Measurements from ENCODE around the gene CETP. TPM values are rescaled to one million over a fixed set of nuclear protein-coding genes. Genes with fewer than 3 reads are reported as not detected.

CETP gene
- total RNA-seq, 1 donor from 2014 or later, result 3.1 TPM

DNA sequence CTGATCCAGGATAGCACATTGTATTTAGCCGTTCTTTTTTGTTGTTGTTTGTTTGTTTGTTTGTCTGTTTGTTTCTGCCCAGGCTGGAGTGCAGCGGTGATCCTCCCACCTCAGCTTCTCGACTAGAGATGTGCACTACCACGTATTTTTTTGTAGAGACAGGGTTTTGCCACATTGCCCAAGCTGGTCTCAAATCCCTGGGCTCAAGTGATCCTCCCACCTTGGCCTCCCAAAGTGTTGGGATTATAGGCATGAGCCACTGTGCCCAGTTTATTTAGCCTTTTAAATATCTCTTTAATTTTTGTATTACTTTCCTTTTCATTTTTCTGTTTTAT, 18.4 kb downstream of the CETP start:
- Histone ChIP-seq H3K9ac (ENCODE audit: low read depth in 1 of 3, low read length in 3 of 3) (no peak overlapping the region), H3K36me3 (ENCODE audit: control insufficient read depth in 3 of 3, insufficient read depth in 3 of 3, low read length in 3 of 3) (no peaks in the 10 kb centered on the region), H3K4me1 (ENCODE audit: control insufficient read depth in 3 of 3, insufficient read depth in 3 of 3, low read length in 3 of 3) (peaks cover 4 to 11% (median 11%) of the 10 kb centered on the region in 3 donors), H3K4me3 (ENCODE audit: low read length in 3 of 3) (no peak overlapping the region), H3K27ac (ENCODE audit: low read depth, low read length) (no peak overlapping the region), H3K9me3 (ENCODE audit: control insufficient read depth in 3 of 3, low read length in 3 of 3) (no peaks in the 10 kb centered on the region), H3K27me3 (ENCODE audit: control insufficient read depth in 3 of 3, insufficient read depth in 3 of 3, low read length in 3 of 3) (no peaks in the 10 kb centered on the region)

DNA sequence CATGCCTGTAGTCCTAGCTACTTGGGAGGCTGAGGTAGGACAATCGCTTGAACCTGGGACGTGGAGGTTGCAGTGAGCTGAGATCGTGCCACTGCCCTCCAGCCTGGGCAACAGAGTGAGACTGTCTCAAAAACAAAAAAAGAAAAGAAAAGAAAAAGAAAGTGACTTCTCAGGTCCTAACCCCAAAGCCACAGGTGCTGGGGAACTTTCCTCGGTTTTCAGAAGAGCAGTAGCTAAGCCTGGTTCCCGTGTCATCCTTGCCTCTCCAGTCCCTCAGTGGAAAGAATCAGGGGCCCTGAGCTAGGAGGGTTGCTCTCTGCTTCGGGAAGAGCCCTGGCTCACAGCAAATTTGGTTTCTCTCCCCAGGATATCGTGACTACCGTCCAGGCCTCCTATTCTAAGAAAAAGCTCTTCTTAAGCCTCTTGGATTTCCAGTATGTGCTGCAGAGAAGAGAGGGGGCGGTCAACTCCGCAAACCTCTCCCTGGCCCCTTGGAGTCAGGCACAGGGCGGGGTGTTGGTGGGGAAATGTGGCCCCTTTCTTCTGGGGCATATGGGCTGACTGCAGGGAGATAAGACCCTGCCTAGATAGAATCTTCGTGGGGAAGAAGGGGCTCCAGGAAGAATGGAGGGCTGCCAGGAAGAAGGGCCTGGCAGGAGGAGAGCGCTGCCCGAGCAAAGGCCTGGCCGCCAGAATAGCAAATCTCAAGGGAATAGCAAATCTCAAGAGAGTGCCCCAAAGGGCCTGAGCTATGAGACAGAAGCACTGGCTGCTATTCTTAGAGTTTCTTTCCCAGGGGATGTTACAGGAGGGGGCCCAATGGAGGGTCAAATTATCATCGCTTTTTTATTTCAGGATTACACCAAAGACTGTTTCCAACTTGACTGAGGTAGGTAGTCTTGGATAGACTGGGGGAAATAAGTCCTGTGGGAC, 19.3 kb downstream of the CETP start:
- Histone ChIP-seq H3K36me3 (ENCODE audit: control insufficient read depth in 3 of 3, insufficient read depth in 3 of 3, low read length in 3 of 3) (no peaks in the 10 kb centered on the region), H3K4me3 (ENCODE audit: low read length in 3 of 3) (no peak overlapping the region), H3K27ac (ENCODE audit: low read depth, low read length) (no peak overlapping the region)

DNA sequence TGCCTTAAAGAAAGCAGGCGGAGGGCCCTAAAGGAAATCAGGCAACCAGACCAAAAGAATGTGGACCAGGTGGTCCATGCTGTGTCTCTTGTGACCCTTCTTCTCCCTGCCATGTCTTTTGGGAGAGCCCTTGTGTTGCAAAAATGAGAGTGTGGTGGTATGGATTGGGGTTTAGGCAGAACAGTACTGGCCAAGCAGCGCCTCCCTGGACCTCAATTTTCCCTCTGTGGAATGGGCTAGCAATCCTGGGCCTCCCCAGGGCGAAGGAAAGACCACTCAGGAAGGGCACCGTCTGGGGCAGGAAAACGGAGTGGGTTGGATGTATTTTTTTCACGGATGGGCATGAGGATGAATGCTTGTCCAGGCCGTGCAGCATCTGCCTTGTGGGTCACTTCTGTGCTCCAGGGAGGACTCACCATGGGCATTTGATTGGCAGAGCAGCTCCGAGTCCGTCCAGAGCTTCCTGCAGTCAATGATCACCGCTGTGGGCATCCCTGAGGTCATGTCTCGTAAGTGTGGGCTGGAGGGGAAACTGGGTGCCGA, 20.1 kb downstream of the CETP start:
- Histone ChIP-seq H3K4me3 (ENCODE audit: low read length in 3 of 3) (no peak overlapping the region), H3K27me3 (ENCODE audit: control insufficient read depth in 3 of 3, insufficient read depth in 3 of 3, low read length in 3 of 3) (no peaks in the 10 kb centered on the region), H3K27ac (ENCODE audit: low read depth, low read length) (no peak overlapping the region), H3K4me1 (ENCODE audit: control insufficient read depth in 3 of 3, insufficient read depth in 3 of 3, low read length in 3 of 3) (peaks cover 15 to 22% (median 21%) of the 10 kb centered on the region in 3 donors), H3K36me3 (ENCODE audit: control insufficient read depth in 3 of 3, insufficient read depth in 3 of 3, low read length in 3 of 3) (no peaks in the 10 kb centered on the region), H3K9ac (ENCODE audit: low read depth in 1 of 3, low read length in 3 of 3) (no peak overlapping the region), H3K9me3 (ENCODE audit: control insufficient read depth in 3 of 3, low read length in 3 of 3) (no peaks in the 10 kb centered on the region)

More for the DNA sequence above, 19.3 kb downstream of the CETP start:
- Histone ChIP-seq H3K9ac (ENCODE audit: low read depth in 1 of 3, low read length in 3 of 3) (no peak overlapping the region), H3K27me3 (ENCODE audit: control insufficient read depth in 3 of 3, insufficient read depth in 3 of 3, low read length in 3 of 3) (no peaks in the 10 kb centered on the region), H3K9me3 (ENCODE audit: control insufficient read depth in 3 of 3, low read length in 3 of 3) (no peaks in the 10 kb centered on the region), H3K4me1 (ENCODE audit: control insufficient read depth in 3 of 3, insufficient read depth in 3 of 3, low read length in 3 of 3) (peaks cover 12 to 20% (median 19%) of the 10 kb centered on the region in 3 donors)

DNA sequence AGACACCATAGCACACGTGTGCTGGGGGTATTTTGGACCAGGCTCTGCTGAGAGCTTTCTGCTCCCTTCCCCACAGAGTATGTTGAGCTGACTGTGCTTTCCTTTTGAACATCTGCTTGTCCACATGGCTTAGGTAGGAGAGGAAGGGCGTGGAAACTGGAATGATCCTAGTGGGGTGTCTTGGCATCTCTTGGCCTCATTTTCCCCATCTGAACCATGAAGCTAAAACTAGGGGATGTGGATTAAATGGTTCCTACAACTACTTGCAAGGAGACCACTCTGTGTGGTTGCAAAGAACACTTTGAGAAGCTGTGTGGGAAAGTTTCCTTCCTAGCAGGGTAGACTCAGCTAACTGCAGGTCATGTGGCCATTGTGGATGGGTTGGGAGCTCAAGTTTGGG, 20.9 kb downstream of the CETP start:
- H3K27me3 ChIP-seq (ENCODE audit: control insufficient read depth in 3 of 3, insufficient read depth in 3 of 3, low read length in 3 of 3), result no peaks in the 10 kb centered on the region
- no peaks in the 10 kb centered on the region for H3K36me3 ChIP-seq (ENCODE audit: control insufficient read depth in 3 of 3, insufficient read depth in 3 of 3, low read length in 3 of 3)
- H3K9me3 ChIP-seq (ENCODE audit: control insufficient read depth in 3 of 3, low read length in 3 of 3), result no peaks in the 10 kb centered on the region
- no peak overlapping the region for H3K27ac ChIP-seq (ENCODE audit: low read depth, low read length)
- no peak overlapping the region for H3K9ac ChIP-seq (ENCODE audit: low read depth in 1 of 3, low read length in 3 of 3)
- no peak overlapping the region for H3K4me3 ChIP-seq (ENCODE audit: low read length in 3 of 3)
- H3K4me1 ChIP-seq (ENCODE audit: control insufficient read depth in 3 of 3, insufficient read depth in 3 of 3, low read length in 3 of 3), result peaks cover 15 to 22% (median 21%) of the 10 kb centered on the region in 3 donors

DNA sequence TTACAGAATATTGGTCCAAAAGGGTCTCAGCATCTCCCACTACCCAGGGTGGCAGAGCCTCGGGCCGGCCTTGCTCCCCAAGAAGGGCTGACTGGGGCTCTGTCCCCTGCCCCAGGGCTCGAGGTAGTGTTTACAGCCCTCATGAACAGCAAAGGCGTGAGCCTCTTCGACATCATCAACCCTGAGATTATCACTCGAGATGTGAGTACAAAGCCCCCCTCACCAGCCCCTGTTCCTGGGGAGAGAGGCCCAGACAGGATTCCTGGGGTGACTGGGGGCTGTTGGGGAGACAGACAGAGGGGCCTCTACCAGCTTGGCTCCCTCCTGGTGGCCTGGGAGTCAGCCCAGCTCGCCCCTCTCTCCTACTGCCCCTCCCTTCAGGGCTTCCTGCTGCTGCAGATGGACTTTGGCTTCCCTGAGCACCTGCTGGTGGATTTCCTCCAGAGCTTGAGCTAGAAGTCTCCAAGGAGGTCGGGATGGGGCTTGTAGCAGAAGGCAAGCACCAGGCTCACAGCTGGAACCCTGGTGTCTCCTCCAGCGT, 21.5 kb downstream of the CETP start:
- H3K27me3 ChIP-seq (ENCODE audit: control insufficient read depth in 3 of 3, insufficient read depth in 3 of 3, low read length in 3 of 3), result no peaks in the 10 kb centered on the region
- no peak overlapping the region for H3K9ac ChIP-seq (ENCODE audit: low read depth in 1 of 3, low read length in 3 of 3)
- no peaks in the 10 kb centered on the region for H3K9me3 ChIP-seq (ENCODE audit: control insufficient read depth in 3 of 3, low read length in 3 of 3)
- no peaks in the 10 kb centered on the region for H3K36me3 ChIP-seq (ENCODE audit: control insufficient read depth in 3 of 3, insufficient read depth in 3 of 3, low read length in 3 of 3)
- peaks cover 18 to 26% (median 23%) of the 10 kb centered on the region in 3 donors for H3K4me1 ChIP-seq (ENCODE audit: control insufficient read depth in 3 of 3, insufficient read depth in 3 of 3, low read length in 3 of 3)
- no peak overlapping the region for H3K4me3 ChIP-seq (ENCODE audit: low read length in 3 of 3)
- H3K27ac ChIP-seq (ENCODE audit: low read depth, low read length), result no peak overlapping the region

DNA sequence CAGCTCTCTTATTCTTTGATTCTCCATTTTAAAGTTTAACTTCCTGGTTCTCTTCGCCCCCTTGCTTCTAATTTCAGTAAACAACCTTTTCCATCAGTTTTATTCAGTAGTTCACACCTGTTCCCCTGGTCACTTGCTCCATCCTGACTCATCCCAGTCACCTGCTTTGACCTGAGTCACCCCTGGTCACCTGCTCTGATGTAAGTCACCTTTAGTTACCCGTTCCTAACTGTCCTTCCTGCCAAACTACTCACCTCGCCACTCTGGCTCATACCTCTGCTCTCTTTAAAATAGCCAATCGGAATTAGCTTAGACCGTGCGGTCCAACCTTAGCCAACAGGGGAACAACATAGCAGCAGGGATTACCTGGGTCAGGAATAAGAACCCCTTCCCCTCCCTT, 22.9 kb downstream of the CETP start:
- Histone ChIP-seq H3K27ac (ENCODE audit: low read depth, low read length) (no peak overlapping the region), H3K4me3 (ENCODE audit: low read length in 3 of 3) (no peak overlapping the region), H3K9me3 (ENCODE audit: control insufficient read depth in 3 of 3, low read length in 3 of 3) (no peaks in the 10 kb centered on the region), H3K27me3 (ENCODE audit: control insufficient read depth in 3 of 3, insufficient read depth in 3 of 3, low read length in 3 of 3) (no peaks in the 10 kb centered on the region), H3K9ac (ENCODE audit: low read depth in 1 of 3, low read length in 3 of 3) (no peak overlapping the region), H3K36me3 (ENCODE audit: control insufficient read depth in 3 of 3, insufficient read depth in 3 of 3, low read length in 3 of 3) (no peaks in the 10 kb centered on the region), H3K4me1 (ENCODE audit: control insufficient read depth in 3 of 3, insufficient read depth in 3 of 3, low read length in 3 of 3) (peaks cover 26 to 39% (median 33%) of the 10 kb centered on the region in 3 donors)

DNA sequence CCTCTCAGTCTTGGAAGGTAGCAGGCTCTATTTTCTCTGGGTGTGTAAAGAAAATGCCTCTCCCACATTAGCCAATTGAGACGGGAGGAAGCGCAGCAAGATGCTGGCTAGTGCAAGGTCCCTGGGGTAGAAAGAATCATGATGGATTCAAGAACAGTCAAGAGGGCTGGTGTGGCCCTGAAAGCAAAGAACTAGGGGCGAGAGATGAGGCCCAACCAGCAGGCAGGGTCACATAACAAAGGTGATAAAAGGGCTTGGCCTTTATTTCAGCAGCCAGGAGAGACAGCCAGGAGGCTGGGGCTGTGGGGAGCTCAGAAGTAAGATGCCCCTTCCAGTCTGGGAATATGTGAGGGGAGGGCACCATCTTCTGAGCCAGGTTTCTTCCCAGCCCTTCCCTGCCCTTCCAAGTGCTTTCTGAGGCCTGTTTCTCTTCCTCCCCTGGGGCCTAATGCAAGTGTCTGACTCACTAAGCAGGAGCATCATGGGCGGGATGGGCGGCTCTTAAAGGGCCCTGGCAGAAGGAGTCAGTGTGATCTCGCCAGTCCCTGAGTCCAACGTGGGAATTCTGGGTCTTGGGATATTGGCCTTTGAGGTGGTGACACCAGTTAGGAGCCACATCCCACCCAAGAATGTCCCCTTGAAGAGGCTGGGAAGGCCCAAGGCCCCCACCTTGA, 23.7 kb downstream of the CETP start:
- Histone ChIP-seq H3K4me1 (ENCODE audit: control insufficient read depth in 3 of 3, insufficient read depth in 3 of 3, low read length in 3 of 3) (peaks cover 32 to 46% (median 37%) of the 10 kb centered on the region in 3 donors), H3K9ac (ENCODE audit: low read depth in 1 of 3, low read length in 3 of 3) (no peak overlapping the region), H3K27ac (ENCODE audit: low read depth, low read length) (peak overlapping the region; percentile 49), H3K9me3 (ENCODE audit: control insufficient read depth in 3 of 3, low read length in 3 of 3) (no peaks in the 10 kb centered on the region), H3K4me3 (ENCODE audit: low read length in 3 of 3) (peak overlapping the region in 1 of 3 donors; percentile 35), H3K36me3 (ENCODE audit: control insufficient read depth in 3 of 3, insufficient read depth in 3 of 3, low read length in 3 of 3) (no peaks in the 10 kb centered on the region), H3K27me3 (ENCODE audit: control insufficient read depth in 3 of 3, insufficient read depth in 3 of 3, low read length in 3 of 3) (no peaks in the 10 kb centered on the region)

DNA sequence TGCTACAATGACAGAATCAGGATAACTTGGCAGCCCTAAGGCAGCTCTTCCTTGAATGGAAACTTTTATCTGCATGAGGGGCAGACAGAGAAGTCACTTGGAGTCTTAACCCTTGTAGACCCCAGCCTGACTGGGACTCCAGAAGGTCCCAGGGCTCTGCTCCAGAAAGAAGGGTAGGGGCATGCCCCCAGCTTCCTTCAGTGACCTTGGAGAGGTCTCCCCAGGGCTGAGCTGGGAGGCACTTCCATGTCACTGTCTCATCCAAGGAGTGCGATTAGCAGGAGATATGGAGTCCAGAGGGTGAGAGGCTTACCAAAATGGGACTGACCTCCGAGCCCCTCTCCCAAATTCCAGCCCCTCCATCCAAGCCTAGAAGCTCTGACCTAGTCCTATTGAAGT, 24.2 kb downstream of the CETP start:
- Histone ChIP-seq H3K4me3 (ENCODE audit: low read length in 3 of 3) (no peak overlapping the region), H3K36me3 (ENCODE audit: control insufficient read depth in 3 of 3, insufficient read depth in 3 of 3, low read length in 3 of 3) (no peaks in the 10 kb centered on the region), H3K9me3 (ENCODE audit: control insufficient read depth in 3 of 3, low read length in 3 of 3) (no peaks in the 10 kb centered on the region), H3K9ac (ENCODE audit: low read depth in 1 of 3, low read length in 3 of 3) (peak overlapping the region in 1 of 3 donors; percentile 25), H3K27me3 (ENCODE audit: control insufficient read depth in 3 of 3, insufficient read depth in 3 of 3, low read length in 3 of 3) (no peaks in the 10 kb centered on the region), H3K27ac (ENCODE audit: low read depth, low read length) (peak overlapping the region; percentile 49), H3K4me1 (ENCODE audit: control insufficient read depth in 3 of 3, insufficient read depth in 3 of 3, low read length in 3 of 3) (peaks cover 36 to 52% (median 37%) of the 10 kb centered on the region in 3 donors)

DNA sequence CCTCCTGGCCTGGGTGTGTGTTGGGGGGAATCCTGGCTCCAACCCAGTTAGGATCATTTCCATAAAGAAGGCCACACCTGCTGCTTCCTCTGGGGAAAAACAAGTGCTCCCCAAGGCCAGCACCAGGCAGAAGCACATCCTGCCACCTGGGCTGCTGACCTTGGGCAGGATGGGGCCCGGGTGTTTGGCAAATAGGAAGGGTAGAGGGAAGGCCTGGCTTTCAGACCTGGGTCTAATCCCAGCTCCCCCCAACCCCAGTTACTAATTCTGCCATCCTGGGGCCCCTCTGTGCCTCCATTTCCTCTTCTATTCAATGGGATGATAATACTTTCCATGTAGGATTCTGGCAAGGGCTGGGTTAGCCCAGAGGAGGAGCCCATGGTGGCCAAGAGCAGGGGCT, 24.6 kb downstream of the CETP start:
- Histone ChIP-seq H3K9me3 (ENCODE audit: control insufficient read depth in 3 of 3, low read length in 3 of 3) (no peaks in the 10 kb centered on the region), H3K4me1 (ENCODE audit: control insufficient read depth in 3 of 3, insufficient read depth in 3 of 3, low read length in 3 of 3) (peaks cover 36 to 54% (median 37%) of the 10 kb centered on the region in 3 donors), H3K4me3 (ENCODE audit: low read length in 3 of 3) (no peak overlapping the region)

More for the DNA sequence above, 24.6 kb downstream of the CETP start:
- H3K9ac ChIP-seq (ENCODE audit: low read depth in 1 of 3, low read length in 3 of 3), result peak overlapping the region in 1 of 3 donors; percentile 25
- H3K27me3 ChIP-seq (ENCODE audit: control insufficient read depth in 3 of 3, insufficient read depth in 3 of 3, low read length in 3 of 3), result no peaks in the 10 kb centered on the region
- H3K36me3 ChIP-seq (ENCODE audit: control insufficient read depth in 3 of 3, insufficient read depth in 3 of 3, low read length in 3 of 3), result no peaks in the 10 kb centered on the region
- H3K27ac ChIP-seq (ENCODE audit: low read depth, low read length), result peak overlapping the region; percentile 49

Measured in skeletal muscle tissue (tissue), 4 donors.